HCT116 (cell line): ENCODE measurements around the gene ISYNA1. TPM values are rescaled to one million over a fixed set of nuclear protein-coding genes. Genes with fewer than 3 reads are reported as not detected.

Source experiments
- ATAC-seq: fragments of 200-7000 bp; cut with Tn5 transposase; 2 replicates; pipeline ENCODE4 v1.9.1; 2020; ENCODE audit warnings: mild to moderate bottlenecking, moderate library complexity
- BruUV-seq: library from RNA; stranded (reverse); fragments of 400-500 nt; replicated peaks from 2 replicates; lab custom pipeline; 2021; lab: Mats Ljungman, UMichigan
- CTCF ChIA-PET: fragments of 300-600 bp; sonication (Branson Sonifier 250); formaldehyde crosslinking; loops from one replicate; lab custom pipeline; 2021; ENCODE audit warnings: antibody characterized with exemption; lab: Charles Lee
- POLR2A ChIA-PET: fragments of 300-600, 350-600 bp; sonication (Branson Sonifier 250); formaldehyde crosslinking; loops from one replicate; lab custom pipeline; 2021; ENCODE audit warnings: antibody characterized with exemption; lab: Charles Lee
- RAD21 ChIA-PET, 2 experiments: fragments of 300-600 bp; sonication (Branson Sonifier 250); formaldehyde crosslinking; loops; one replicate each; lab custom pipeline; 2023; ENCODE audit warnings: low total read pairs in 2 of 2; ENCODE audit not compliant: uncharacterized antibody in 2 of 2, unreplicated experiment in 2 of 2, low non-redundant PET in 1 of 2; lab: Charles Lee
- DNase-seq: peaks from one replicate; pipeline ENCODE4 v3.0.0-alpha.2; 2010; ENCODE audit warnings: low read depth, low spot score
- H2AFZ ChIP-seq: fragments of 200-600 bp; shearing (Covaris generic), sonication (generic); 2 replicates; pipeline ENCODE4 v1.6.1; 2017; ENCODE audit warnings: low read depth, mixed run types, mixed read lengths, antibody characterized with exemption, low read length; ENCODE audit not compliant: poor library complexity, severe bottlenecking
- H3K27ac ChIP-seq: 2 replicates; pipeline ENCODE4 v1.5.1; 2012; ENCODE audit warnings: low read depth, low read length
- H3K27me3 ChIP-seq: fragments of 200-600 bp; sonication (generic); 2 replicates; pipeline ENCODE4 v1.6.1; 2016; ENCODE audit warnings: mixed run types, low read length, mixed read lengths; ENCODE audit not compliant: insufficient read depth
- H3K36me3 ChIP-seq, 2 experiments: fragments of 200-500 bp in 1 of 2; fragments of 200-600 bp in 1 of 2; sonication (Bioruptor generic) in 1 of 2; sonication (generic) in 1 of 2; 2 replicates each; pipeline versions ENCODE4 v1.5.1 to v1.6.1; 2014 to 2016; ENCODE audit warnings: low read length in 2 of 2, inconsistent platforms in 1 of 2, mixed read lengths in 1 of 2, mixed run types in 1 of 2; ENCODE audit not compliant: insufficient read depth in 2 of 2, control insufficient read depth in 1 of 2
- H3K4me1 ChIP-seq, 2 experiments: fragments of 200-600 bp in 1 of 2; sonication (generic) in 1 of 2; 2 replicates each; pipeline versions ENCODE4 v1.5.1 to v1.6.1; 2012 to 2017; ENCODE audit warnings: low read length in 2 of 2, inconsistent platforms in 1 of 2, mild to moderate bottlenecking in 1 of 2, mixed read lengths in 1 of 2, mixed run types in 1 of 2, moderate library complexity in 1 of 2; ENCODE audit not compliant: insufficient read depth in 2 of 2, control insufficient read depth in 1 of 2
- H3K4me2 ChIP-seq: fragments of 200-600 bp; sonication (generic); 2 replicates; pipeline ENCODE4 v1.6.1; 2017; ENCODE audit warnings: mixed run types, low read length, mixed read lengths
- H3K4me3 ChIP-seq, 2 experiments: fragments of 200-600 bp in 1 of 2; sonication (generic) in 1 of 2; replicated peaks in 1 of 2; 2 replicates each; pipeline ENCODE4 v1.5.1; 2011 to 2016; ENCODE audit warnings: low read length in 2 of 2, control low read depth in 1 of 2, low read depth in 1 of 2, mild to moderate bottlenecking in 1 of 2, mixed read lengths in 1 of 2, mixed run types in 1 of 2
- H3K79me2 ChIP-seq: fragments of 200-600 bp; sonication (generic); 2 replicates; pipeline ENCODE4 v1.6.1; 2017; ENCODE audit warnings: mild to moderate bottlenecking, mixed run types, low read length, moderate library complexity, mixed read lengths; ENCODE audit not compliant: insufficient read depth
- H3K9ac ChIP-seq: fragments of 200-600 bp; sonication (generic); 2 replicates; pipeline ENCODE4 v1.6.1; 2016; ENCODE audit warnings: low read length, mixed read lengths
- H3K9me2 ChIP-seq: fragments of 200-600 bp; sonication (generic), shearing (Covaris generic); 2 replicates; pipeline ENCODE4 v1.6.1; 2017; ENCODE audit warnings: mixed run types, mild to moderate bottlenecking, moderate library complexity; ENCODE audit not compliant: insufficient read depth
- H3K9me3 ChIP-seq, 2 experiments: fragments of 200-500 bp in 1 of 2; fragments of 200-600 bp in 1 of 2; sonication (Bioruptor generic) in 1 of 2; sonication (generic) in 1 of 2; 2 replicates each; pipeline ENCODE4 v1.6.1; 2014 to 2017; ENCODE audit warnings: low read length in 2 of 2, mixed read lengths in 2 of 2, inconsistent platforms in 1 of 2, low read depth in 1 of 2, mild to moderate bottlenecking in 1 of 2, mixed run types in 1 of 2, moderate library complexity in 1 of 2; ENCODE audit not compliant: control insufficient read depth in 1 of 2, insufficient read depth in 1 of 2
- H4K20me1 ChIP-seq: fragments of 200-600 bp; sonication (generic), shearing (Covaris generic); 2 replicates; pipeline ENCODE4 v1.6.1; 2017; ENCODE audit warnings: mixed run types, mild to moderate bottlenecking, moderate library complexity; ENCODE audit not compliant: insufficient read depth
- CEBPB ChIP-seq: IDR thresholded peaks from 2 replicates; pipeline ENCODE4 v1.6.1; 2012; ENCODE audit warnings: low read depth
- EGR1 ChIP-seq: IDR thresholded peaks from 2 replicates; pipeline ENCODE4 v1.6.1; 2012; ENCODE audit warnings: low read depth
- MAX ChIP-seq: IDR thresholded peaks from 2 replicates; pipeline ENCODE4 v1.6.1; 2012
- POLR2A ChIP-seq: IDR thresholded peaks from 2 replicates; pipeline ENCODE4 v1.7.0; 2011; ENCODE audit warnings: borderline replicate concordance; ENCODE audit not compliant: insufficient read depth, insufficient read length; ENCODE audit errors: extremely low read depth
- SP1 ChIP-seq: IDR thresholded peaks from 2 replicates; pipeline ENCODE4 v1.6.1; 2012; ENCODE audit warnings: low read depth
- SRF ChIP-seq: IDR thresholded peaks from 2 replicates; pipeline ENCODE4 v1.6.1; 2012; ENCODE audit warnings: low read depth
- ZNF274 ChIP-seq: fragments of 200-500 bp; sonication (Bioruptor generic); IDR thresholded peaks from 2 replicates; pipeline ENCODE4 v1.6.1; 2014; ENCODE audit warnings: mild to moderate bottlenecking, low read depth, low read length, inconsistent platforms
- intact Hi-C: fragments of 100-400 bp; cut with micrococcal nuclease; formaldehyde crosslinking; loops from 2 replicates; pipeline ENCODE4 v1.10.0; 2022
- total RNA-seq: library from RNA; stranded (reverse); gene quantifications from one replicate; pipeline ENCODE4 v1.2.1, GENCODE V29; 2021; ENCODE audit not compliant: unreplicated experiment
- TF ChIP-seq, protein P1 (sequence below): IDR thresholded peaks from 2 replicates; pipeline ENCODE4 v1.6.1; 2011; ENCODE audit warnings: mild to moderate bottlenecking, low read length, moderate library complexity; ENCODE audit not compliant: insufficient replicate concordance; ENCODE audit errors: extremely low read depth

The ISYNA1 gene
- total RNA-seq, 1 experiment from 2014 or later: 365 TPM

GRCh38 chr19:18389726-18390064 lies 48.2 kb downstream of the ISYNA1 start:
- DNase-seq (no peak), ATAC-seq (no peak)
- intact Hi-C loops: no loop called here
- Histone ChIP-seq H3K4me1 (peaks cover 27 to 66% of the 10 kb centered on the region in 2 experiments), H3K4me2 (no peak overlapping the region), H3K27me3 (no peaks in the 10 kb centered on the region), H3K9me2 (no peaks in the 10 kb centered on the region), H4K20me1 (no peaks in the 10 kb centered on the region), H3K9me3 (no peaks in the 10 kb centered on the region), H3K36me3 (peaks cover 0 to 6% of the 10 kb centered on the region in 2 experiments; a peak in 2 of 4 replicates), H3K4me3 (no peak overlapping the region), H3K79me2 (peaks cover 16% of the 10 kb centered on the region), H2AFZ (no peak overlapping the region), H3K27ac (peak overlapping the region; percentile 82), H3K9ac (no peak overlapping the region)
- CTCF ChIA-PET: interaction anchor here (0.8 to 2.6 kb wide), 9 partner anchors 11 to 110 kb away, joined by 3 to 11 read pairs (median 3); partner anchors contain the start of gene SSBP4
- RAD21 ChIA-PET: no interaction called here
- POLR2A ChIA-PET: interaction anchor here (0.7 to 5.7 kb wide), 15 partner anchors 9 to 114 kb away, joined by 3 to 58 read pairs (median 3); partner anchors contain the start of genes IQCN and LSM4
- TF ChIP-seq EGR1 (no peak), POLR2A (no peak), MAX (no peak), SP1 (no peak; the same call in 1 of the 2 replicates), SRF (no peak), CEBPB (no peak), ZNF274 (no peak)
- TF ChIP-seq, protein P1, sequence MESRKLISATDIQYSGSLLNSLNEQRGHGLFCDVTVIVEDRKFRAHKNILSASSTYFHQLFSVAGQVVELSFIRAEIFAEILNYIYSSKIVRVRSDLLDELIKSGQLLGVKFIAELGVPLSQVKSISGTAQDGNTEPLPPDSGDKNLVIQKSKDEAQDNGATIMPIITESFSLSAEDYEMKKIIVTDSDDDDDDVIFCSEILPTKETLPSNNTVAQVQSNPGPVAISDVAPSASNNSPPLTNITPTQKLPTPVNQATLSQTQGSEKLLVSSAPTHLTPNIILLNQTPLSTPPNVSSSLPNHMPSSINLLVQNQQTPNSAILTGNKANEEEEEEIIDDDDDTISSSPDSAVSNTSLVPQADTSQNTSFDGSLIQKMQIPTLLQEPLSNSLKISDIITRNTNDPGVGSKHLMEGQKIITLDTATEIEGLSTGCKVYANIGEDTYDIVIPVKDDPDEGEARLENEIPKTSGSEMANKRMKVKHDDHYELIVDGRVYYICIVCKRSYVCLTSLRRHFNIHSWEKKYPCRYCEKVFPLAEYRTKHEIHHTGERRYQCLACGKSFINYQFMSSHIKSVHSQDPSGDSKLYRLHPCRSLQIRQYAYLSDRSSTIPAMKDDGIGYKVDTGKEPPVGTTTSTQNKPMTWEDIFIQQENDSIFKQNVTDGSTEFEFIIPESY: no peak
- no TSS peak for BruUV-seq
